Measurements from ENCODE around the gene FASN. TPM values are rescaled to one million over a fixed set of nuclear protein-coding genes. Genes with fewer than 3 reads are reported as not detected.
A peak's percentile ranks its signal among the peaks of the same experiment; 100 is the strongest.

The FASN gene
- polyA plus RNA-seq, 4 donors: 29.5 to 65.2 (median 45.9) TPM

- peak in 1 of 4 donors; percentile 55 for DNase-seq (ENCODE audit: low read depth in 4 of 4, low spot score in 2 of 4)
These were observed 5.8 kb upstream of the FASN start for GRCh38 chr17:82103553-82104451.

- no peak for DNase-seq (ENCODE audit: low read depth in 4 of 4, low spot score in 2 of 4)
These were observed 4.0 kb upstream of the FASN start for GRCh38 chr17:82101767-82102679.

- DNase-seq (ENCODE audit: low read depth in 4 of 4, low spot score in 2 of 4): no peak
These were observed 3.3 kb upstream of the FASN start for GRCh38 chr17:82101301-82101715.

GRCh38 chr17:82100502-82101298 lies 2.7 kb upstream of the FASN start:
- DNase-seq (ENCODE audit: low read depth in 4 of 4, low spot score in 2 of 4): no peak

GRCh38 chr17:82098939-82099763 lies 1.1 kb upstream of the FASN start:
- DNase-seq (ENCODE audit: low read depth in 4 of 4, low spot score in 2 of 4): no peak

- no peak for DNase-seq (ENCODE audit: low read depth in 4 of 4, low spot score in 2 of 4)
These were observed 192 bp downstream of the FASN start for GRCh38 chr17:82097919-82098168.

- no peak for DNase-seq (ENCODE audit: low read depth in 4 of 4, low spot score in 2 of 4)
These were observed 685 bp downstream of the FASN start for GRCh38 chr17:82097184-82097918.

- no peak for DNase-seq (ENCODE audit: low read depth in 4 of 4, low spot score in 2 of 4)
These were observed 1.3 kb downstream of the FASN start for GRCh38 chr17:82096709-82097183.

GRCh38 chr17:82095777-82096708 lies 2.0 kb downstream of the FASN start:
- no peak for DNase-seq (ENCODE audit: low read depth in 4 of 4, low spot score in 2 of 4)

- no peak for DNase-seq (ENCODE audit: low read depth in 4 of 4, low spot score in 2 of 4)
These were observed 2.9 kb downstream of the FASN start for GRCh38 chr17:82094931-82095776.

GRCh38 chr17:82092995-82093751 lies 4.9 kb downstream of the FASN start:
- DNase-seq (ENCODE audit: low read depth in 4 of 4, low spot score in 2 of 4): no peak

- DNase-seq (ENCODE audit: low read depth in 4 of 4, low spot score in 2 of 4): no peak
These were observed 5.4 kb downstream of the FASN start for GRCh38 chr17:82092628-82092994.

- DNase-seq (ENCODE audit: low read depth in 4 of 4, low spot score in 2 of 4): no peak
These were observed 5.9 kb downstream of the FASN start for GRCh38 chr17:82092094-82092586.

GRCh38 chr17:82091264-82092066 lies 6.6 kb downstream of the FASN start:
- DNase-seq (ENCODE audit: low read depth in 4 of 4, low spot score in 2 of 4): no peak

- DNase-seq (ENCODE audit: low read depth in 4 of 4, low spot score in 2 of 4): no peak
These were observed 7.3 kb downstream of the FASN start for GRCh38 chr17:82090549-82091263.

All from left renal cortex interstitium (tissue), 4 donors.